ENCODE results near the gene MAST4.
A peak's percentile ranks its signal among the peaks of the same experiment; 100 is the strongest.
"Not testable (repeated sequence)": the region's sequence is repeated elsewhere in the genome, so short reads cannot be mapped to it uniquely, and the experiment has no call there.

The MAST4 gene

DNA sequence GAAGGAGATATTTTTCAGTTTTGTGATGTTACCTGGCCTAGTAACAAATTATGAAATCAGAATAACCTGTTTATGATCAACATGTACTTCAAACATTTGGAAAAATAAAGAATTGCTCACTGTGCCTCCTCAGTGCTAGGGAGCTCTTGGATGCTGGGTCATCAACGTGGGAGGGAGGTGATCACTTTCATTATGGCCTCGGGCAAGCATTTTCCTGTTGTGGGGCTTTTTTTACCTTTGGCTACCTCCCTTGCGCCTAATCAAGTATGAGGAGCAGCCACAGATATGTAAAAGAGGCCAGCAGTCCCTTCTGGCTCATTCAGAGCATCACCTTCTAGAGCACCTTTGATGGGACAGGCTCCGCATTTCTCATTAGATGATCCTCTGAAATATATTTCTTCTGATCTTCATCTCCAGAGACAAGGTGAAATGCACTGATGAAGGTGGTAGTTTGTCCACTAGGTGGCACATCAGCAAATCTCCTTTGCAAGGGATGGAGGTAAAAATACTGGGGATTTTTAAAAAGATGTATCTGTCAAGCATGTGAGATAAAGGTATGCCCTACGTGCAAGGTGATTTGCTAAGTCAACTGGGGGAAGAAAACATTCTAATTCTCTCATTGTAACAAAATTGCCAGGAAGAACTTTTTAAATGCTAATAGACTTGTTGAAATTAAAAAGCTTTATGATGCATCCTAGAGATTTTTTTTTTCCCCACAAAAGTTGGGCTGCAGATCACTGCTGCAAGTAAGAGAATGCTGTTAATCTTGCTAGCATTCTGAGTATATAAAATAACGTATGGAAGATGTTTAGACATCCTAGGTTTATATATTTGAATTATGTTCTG, 218.2 kb downstream of the MAST4 start:
- peak; percentile 60 for DNase-seq

DNA sequence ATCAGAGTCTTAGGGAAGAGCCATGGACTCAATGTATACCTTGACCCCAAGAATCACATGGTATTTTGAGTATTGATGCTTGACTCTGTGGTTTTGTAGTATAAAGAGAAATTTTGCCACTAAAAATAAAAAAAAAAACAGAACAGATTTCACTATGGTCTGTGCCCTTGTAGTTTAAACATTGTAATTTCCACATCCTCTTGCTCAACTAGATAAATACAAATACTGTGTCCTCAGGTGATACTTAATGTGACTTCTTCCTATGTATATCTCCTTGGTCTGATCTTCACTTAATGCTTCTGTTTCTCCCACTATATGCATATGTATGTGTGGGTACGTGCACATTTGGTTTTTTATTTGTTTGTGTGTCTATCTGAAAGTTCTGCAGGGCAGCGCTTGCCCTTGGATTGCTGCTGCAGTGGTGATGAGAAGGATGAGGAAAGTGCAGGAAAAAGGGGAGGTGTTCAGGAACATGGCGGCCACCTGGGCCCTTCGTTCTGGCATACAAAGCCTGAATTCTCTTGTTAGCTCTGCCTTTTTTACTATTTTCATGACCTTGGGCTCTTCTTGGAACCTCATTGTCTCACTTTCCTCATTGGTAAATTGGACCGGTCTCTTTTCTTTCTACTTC, 222.2 kb downstream of the MAST4 start:
- no peak for DNase-seq

DNA sequence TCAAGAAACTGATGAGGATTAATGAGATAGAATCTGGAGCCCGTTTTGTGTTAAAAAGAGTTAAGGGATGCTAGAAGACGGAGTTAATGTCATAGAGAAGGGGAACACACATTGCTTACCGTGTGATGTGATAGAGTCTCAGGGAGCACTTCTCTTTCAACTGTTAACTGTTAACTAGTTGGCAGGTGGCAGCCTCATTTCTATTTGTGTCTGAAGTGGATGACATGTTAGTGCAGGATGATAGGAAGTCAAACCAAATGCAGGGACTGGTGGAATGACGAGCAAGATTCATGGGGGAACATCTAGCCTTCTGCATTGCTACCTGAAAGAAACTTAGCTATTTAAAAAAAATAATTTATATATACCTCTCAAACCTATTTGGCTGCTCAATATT, 222.7 kb downstream of the MAST4 start:
- DNase-seq, result no peak

DNA sequence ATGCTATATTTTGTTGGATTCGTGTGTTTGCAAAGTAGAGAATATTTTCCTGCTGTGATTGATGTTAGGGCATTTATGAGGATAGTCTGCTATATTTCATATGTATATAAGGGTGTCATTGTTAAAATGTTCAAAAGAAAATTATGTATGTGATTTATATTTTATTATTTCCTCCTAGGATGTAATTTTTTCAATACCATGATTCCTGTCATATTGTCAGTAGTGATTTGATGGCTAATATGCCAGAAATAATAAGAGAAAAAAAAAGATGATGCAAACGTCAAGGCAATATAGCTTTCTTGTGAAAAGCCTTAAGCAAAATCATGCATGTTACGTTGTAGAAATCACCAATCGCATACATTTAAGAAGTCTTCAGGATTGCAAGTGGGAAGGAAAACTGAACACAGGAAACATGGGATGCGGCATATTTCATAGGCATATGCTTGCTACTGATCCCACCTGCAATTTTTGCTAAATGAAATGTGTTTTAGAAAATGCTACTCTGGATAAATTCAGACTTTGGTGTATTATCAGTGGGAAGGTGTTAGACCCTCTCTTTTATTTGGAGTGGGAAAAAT, 224.5 kb downstream of the MAST4 start:
- no peak for DNase-seq

DNA sequence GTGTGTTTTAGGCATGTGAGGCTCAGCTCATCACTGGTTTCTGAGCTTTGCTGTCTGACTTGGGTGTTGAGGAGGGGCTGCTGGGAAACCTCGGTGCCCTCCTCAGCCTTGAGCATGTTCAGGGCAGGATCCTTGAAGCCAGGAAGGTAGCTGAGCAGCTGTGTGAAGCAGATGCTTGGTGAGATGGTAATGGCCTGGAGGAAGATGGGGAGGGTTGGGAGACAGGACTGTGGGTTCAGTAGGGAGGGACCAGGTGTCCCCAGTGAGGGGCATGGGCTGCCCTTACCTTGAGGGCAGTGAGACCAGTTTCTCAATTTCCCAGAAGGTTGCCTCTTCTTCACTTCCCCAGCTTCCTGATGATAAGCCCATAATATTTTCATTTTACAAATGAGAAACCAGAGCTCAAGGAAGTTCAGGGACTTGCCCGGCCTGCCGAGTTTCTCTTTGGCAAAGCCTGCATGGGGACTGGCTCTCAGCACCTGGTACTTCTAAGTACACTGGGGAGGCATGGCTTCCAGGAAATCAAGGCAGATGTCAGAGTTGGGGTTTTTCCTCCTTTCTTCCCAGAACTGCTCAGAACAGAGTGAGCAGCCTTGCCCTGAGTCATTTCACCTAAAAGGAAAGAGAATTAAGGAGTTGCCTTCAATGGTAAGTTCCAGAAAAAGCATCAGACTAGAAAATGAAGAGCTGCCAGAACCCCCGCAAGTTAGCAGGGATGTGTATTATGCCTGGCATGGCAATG, 225.7 kb downstream of the MAST4 start:
- peak; percentile 41 for DNase-seq

DNA sequence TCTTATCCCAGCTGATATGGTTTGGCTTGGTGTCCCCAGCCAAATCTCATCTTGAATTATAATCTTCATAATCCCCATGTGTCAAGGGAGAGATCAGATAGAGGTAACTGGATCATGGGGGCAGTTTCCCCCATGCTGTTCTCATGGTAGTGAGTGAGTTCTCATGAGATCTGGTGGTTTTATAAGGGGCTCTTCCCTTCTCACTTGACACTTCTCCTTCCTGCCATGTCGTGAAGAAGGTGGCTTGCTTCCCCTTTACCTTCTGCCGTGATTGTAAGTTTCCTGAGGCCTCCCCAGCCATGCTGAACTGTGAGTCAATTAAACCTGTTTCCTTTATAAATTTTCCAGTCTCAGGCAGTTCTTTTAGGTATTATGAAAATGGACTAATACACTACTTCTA, 226.7 kb downstream of the MAST4 start:
- not testable (repeated sequence) for DNase-seq

DNA sequence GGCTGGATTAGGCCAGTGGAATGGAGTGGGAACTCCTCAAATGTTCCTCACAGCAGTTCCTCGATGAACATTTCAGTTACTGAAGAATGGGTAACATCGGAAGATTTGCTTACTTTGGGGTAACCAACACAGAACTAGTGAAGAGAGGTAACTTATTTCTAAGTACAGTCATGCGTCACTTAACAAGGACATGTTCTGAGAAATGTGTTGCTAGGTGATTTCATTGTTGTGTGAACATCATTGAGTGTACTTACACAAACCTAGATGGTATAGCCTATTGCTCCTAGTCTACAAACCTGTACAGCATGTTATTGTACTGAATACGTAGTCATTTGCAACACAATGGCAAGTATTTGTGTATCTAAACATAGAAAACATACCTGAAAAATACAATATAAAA, 228.3 kb downstream of the MAST4 start:
- DNase-seq, result no peak

DNA sequence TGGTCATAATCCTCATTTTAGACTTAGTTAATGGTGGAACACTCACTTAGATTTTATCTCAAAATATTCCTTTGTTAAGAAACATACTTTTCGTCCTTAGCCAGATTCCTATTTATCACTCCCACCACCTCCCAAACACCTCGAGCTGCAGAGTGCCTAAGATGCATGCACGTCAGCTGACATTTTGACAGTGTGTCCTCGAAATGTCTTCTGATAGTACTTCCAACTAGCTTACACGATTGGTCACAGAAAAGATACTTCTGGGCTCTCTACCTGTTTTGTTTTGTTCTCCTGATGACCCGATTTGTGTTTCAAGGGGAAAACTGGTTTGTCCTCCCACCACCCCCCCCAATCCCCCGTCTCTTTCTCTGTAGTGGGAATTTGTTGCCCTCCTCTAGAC, 230.1 kb downstream of the MAST4 start:
- no peak for DNase-seq

DNA sequence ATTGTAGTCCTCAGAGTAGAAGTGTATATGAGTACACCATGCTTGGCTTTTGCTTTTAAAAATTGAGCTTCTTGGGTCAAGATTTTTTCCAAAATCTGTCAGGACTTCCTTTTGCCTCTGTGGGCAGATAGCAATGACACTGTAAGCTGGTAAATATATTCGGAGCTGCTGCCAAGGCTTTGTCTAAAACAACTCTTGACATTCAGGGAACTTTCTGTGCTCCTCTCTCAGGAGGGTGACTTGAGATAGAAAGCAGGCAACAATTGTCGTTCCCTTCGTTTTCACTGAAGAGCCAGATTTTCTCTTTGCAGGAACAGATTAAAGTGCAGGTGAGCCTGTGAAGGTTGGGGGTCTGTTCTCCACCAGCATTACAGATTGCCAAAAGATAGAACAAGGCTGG, 230.5 kb downstream of the MAST4 start:
- no peak for DNase-seq

DNA sequence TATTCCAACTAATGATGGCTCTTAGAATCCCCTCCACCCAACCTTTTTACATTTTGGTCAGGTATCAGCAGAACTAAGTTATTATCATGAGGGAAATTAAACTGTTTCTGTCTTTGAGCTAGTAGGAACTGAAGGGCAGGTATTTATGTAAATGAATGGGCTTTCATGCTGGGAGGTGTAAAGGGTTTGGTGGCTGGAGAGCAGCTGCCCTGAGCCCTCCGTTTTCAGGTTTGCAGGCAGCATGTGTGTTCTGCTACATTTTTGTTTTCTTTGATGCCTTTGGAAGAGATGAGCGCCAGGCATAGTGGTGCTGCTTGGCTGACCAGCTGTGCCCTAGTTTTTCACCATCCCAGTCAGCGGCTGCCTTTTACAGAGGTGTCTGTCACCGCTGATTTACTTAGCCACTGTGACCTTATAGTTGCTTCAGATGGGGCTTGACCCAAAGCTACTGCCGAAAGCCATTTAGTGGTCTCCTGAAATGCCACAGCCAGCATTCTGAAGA, 231.9 kb downstream of the MAST4 start:
- DNase-seq, result no peak

DNA sequence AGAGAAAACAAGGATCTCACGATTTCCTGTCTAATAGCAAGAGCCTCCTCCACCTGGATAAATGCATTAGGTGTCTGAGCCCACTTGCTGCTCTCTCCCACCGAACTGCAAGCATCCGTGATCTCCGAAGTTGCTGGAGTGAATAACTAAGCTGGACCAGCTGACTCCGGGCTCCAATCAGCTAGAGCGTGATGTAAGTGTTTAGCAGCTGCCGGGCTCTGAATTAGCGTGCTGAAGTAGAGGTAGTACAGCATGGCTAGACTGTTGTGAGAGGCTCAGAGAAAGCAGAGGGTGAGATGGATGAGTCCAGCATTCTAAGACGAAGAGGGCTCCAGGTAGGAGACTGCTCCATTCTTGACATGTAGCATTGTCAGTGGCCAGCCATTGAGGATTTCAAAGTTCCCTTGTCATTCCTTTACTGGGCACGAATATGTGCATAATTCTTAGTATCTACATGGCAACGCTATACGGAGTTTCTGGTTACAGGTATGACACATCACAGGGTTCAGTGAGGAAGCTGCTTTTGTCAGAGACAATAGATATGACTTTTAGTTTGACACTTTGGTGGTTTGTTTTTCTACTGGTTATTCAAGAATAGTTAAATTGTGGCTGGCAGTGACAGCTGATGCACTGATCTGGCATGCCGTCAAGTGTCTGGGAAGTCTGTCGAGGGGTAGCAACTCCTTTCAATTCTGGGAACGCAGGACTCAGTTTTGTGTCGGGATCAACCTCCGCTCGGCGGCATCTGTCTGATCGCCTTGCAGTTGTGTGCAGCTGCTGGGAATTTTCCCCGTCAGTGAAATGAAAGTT, 232.6 kb downstream of the MAST4 start:
- DNase-seq, result peak; percentile 55

DNA sequence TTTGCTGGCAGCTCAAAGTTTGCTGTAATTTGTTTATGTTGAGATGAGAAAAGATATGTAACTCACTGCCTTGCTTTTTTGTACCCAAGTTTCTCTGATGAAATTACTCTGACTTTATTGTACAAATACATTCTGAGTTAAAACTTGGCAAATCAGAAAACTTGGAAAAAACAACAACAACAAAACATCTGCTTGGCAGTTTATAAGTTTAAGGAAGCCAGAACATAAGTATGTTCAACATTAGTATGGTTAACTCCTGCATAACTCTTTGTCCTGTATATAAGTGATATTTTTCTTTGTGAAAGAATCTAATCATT, 233.1 kb downstream of the MAST4 start:
- DNase-seq, result peak; percentile 3

DNA sequence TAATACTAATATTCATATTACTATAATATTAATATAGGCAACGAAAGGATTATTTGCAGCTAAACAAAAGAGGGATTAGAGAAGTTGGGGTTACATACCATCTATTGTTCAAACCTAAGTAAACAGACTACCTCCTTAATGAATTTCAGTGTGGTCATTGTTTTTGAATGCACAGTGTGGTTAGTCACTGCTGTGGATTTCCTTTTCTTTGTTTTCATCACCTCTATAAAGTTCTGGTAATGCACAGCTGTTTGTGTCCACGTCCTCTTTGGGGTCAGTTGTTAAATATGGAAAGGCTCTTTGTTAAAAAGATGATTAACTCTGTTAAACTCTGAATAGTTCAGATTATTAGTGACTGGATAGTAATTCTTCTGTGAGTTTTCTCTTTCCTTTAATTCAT, 233.6 kb downstream of the MAST4 start:
- DNase-seq, result no peak

DNA sequence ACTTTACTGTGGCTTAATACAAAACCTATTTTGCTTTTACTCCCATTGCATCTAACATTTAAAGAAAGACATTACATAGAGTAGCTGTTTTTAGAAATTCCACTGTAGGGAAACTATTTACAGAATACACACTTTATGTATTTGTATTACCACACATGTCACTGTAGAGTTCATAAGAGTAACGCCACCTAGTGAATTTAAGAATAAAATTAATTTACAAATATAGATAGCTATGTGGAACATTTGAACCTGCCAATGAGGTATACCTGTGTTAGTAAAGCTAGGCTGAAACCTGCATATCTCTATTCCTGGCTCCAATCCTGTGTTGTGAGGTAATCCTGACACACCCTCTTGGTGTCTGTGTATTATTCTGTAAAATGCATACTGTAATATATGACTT, 234.4 kb downstream of the MAST4 start:
- DNase-seq, result peak; percentile 19

DNA sequence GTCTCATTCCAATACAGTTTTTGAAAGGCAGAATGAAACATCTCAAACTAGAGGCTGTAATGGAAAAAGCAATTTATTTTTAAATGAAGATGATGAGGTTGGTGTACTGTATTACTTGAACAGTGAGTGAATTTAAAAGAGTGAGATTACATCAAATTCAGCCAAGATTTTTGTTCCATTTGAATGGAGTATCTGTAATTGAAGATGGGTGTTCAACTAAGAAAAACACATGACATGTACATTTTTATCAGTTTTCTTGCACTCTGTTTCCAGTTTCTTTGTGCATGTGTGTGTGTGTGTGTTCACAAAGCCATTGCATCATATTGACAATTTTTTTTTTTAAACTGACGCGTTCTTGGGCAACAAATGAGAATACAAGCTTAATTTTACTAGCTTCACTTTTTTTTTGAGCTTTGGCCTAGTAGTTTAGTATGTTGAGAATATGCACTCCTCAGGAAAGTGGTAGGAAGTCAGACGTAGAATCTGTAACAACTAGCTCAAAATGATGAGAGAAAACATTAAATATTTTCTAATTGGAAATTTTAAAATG, 243.5 kb downstream of the MAST4 start:
- DNase-seq, result no peak

DNA sequence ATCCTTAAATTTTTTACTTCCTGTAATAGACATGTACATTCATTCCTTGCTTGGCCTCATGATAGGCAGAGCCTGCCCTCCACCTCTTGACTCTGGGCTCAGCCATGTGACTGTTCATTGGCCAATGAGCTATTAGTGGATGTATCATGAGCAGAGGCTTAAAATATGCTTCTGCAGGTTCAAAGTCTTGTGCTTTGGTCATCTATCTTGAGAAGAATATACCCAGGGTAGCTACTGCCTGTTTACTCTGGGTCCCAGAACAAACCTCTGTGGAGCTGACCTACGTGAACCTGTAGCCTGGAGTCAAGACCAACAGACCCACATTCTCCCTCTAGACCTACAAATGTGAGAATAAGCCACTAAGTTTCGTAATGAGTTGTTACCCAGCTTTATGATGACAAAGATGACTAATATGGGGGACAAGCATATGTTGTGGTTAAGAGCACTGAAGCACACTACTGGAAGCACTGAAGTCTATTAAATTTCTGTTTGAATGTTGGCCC, 244.4 kb downstream of the MAST4 start:
- no peak for DNase-seq

DNA sequence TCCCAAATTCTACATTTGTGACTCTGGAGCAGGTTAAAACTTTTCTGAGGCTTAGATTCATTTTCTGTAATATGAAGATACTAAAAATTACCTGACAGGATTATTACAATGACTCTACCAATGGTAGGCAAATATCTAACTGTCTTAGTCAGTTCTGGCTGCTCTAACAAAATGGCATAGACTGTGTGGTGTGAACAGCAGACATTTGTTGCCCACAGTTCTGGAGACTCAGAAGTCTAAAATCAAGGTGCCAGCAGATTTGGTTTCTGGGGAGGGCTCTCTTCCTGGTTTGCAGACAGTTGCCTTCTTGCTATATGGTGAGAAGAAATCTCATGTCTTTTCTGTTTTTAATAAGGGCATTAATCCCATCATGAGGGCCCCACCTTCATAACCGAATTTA, 245.1 kb downstream of the MAST4 start:
- DNase-seq, result no peak

DNA sequence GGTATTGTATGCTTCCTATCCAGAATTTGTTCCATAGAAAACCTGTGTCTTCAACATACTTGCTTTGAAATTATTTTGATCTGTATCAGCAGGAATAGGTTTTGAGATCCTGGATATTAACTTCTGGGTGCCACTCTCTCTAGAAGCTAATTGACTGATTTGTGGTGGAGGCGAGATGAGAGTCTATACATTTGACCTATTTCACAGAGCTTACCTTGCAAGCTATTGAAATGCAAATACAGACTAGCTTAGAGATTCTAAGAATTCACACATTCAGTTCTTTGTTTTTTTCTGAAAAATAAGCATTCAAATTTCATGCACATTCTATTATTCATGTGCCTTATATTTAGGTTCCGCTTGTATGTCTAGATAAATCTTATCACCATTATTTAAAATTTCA, 246.3 kb downstream of the MAST4 start:
- no peak for DNase-seq

DNA sequence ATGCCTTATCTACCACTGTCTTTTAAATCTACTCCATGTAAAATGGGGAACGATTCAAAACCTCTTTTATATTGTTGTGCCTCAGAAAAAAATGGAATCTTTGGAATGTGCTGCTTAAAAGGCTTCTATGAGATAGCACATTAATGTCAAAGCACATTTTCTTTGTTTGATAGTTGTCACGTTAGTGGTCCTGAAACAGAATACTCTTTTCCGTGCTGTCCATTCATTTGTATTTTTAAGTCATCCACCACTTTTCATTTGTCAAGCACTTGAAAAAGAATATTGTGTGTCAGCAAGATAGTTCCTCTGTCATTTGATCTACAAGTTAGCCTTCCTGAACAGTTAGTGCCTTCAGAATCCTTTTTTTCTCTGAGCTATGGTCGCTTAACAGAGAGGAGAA, 246.9 kb downstream of the MAST4 start:
- no peak for DNase-seq

DNA sequence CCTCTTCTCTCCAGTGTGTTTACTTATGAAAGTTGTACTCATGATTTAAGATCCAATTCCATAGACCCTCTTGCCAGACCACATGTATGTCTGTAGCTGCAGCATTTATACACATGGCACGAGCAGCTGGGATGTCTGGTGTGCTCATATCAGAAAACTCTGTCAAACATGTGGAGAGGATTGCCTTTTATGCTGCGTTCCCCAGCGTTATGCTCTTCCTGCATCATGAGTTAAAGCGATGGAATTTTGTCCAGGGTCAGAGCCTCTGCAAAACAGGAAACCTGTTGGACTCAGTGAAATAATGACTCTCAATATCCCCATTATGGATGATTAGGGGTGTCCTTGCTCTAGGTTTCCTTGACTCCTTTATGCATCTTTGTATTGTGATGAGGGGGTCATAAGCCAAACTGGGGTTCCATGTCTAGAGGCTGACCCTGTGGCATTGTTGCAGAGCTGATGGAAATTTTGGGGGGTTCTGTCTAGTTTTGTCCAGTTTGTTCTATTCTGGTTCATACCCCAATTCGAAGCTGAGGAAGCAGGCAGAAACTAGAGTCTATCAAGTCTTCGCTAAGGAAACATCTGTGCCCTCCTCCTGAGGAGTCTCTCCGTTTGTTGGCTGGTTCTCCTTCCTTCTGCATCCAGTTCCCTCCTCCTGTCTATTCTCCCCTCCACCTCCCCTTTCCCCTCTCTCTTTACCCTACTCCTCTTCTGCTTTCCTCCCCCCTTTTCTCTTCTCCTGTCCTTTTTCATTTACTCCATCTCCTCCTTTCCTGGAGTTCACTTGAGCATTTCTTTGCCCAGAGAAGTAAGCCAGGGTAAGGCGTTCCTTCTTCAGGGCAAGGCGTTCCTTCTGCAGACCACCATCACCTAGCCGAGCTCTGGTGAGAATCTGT, 252.8 kb downstream of the MAST4 start:
- DNase-seq, result no peak

DNA sequence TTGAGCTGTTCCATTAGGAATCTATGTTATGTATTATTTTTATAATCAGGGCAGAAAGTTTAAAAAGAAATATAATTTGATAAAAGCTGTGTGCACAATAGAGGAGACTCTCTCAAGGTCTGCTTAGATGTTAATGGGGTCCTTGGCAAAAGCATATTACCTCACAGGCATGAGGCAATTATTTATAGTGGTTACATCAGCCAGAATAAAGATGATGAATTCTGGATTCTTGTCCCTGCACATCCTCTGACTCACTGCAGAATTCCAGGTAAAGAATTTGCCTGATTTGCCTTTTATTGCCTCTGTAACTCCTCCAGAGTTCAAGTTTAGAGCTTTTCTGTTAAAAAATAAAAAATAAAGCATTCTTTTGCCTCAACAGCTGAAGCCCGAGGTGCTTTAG, 253.6 kb downstream of the MAST4 start:
- no peak for DNase-seq

Data from hematopoietic multipotent progenitor cell treated with erythropoietin and hydrocortisone succinate and interleukin-3 and kit ligand, for 8 days (in vitro differentiated cells).